GM23338 (cell line): Measurements from ENCODE around the gene UBE2R2.

Source experiments
- EZH2phosphoT487 ChIP-seq: fragments of 200-600 bp; sonication (generic); IDR thresholded peaks from one replicate; pipeline ENCODE4 v1.8.1; 2018; ENCODE audit warnings: antibody characterized with exemption; ENCODE audit not compliant: unreplicated experiment
- STAT1 ChIP-seq: IDR thresholded peaks from one replicate; pipeline ENCODE4 v1.6.1; 2016; ENCODE audit warnings: antibody characterized with exemption; ENCODE audit not compliant: unreplicated experiment

GRCh38 chr9:33943389-33943788 is 126.4 kb downstream of the UBE2R2 start:
- TF ChIP-seq EZH2phosphoT487 (no peak), STAT1 (no peak)
